Natural killer cell (primary cell): ENCODE results near the gene RFX3. TPM values are rescaled to one million over a fixed set of nuclear protein-coding genes. Genes with fewer than 3 reads are reported as not detected.
A peak's percentile ranks its signal among the peaks of the same experiment; 100 is the strongest.

Experiments used
- ATAC-seq, 3 donors: fragments of 150-1000 bp in 2 of 3; fragments of 200-7000 bp in 1 of 3; cut with Tn5 transposase; 1 replicate in 1 of 3; 2 replicates in 2 of 3; pipeline ENCODE4 v1.10.0; 2021; ENCODE audit warnings: mild to moderate bottlenecking in 2 of 3, moderate library complexity in 2 of 3
- DNase-seq, 2 donors: peaks; one replicate each; pipeline versions ENCODE4 v3.0.0 to v3.0.0-alpha.2; 2013 to 2021; ENCODE audit warnings: mixed read lengths in 1 of 2
- H3K27ac ChIP-seq: one replicate; pipeline ENCODE4 v1.5.1; 2013; ENCODE audit warnings: mild to moderate bottlenecking, low read length
- H3K27me3 ChIP-seq: one replicate; pipeline ENCODE4 v1.6.1; 2013; ENCODE audit warnings: low read length; ENCODE audit not compliant: control insufficient read depth, insufficient read depth
- H3K36me3 ChIP-seq: one replicate; pipeline ENCODE4 v1.6.1; 2013; ENCODE audit warnings: low read length; ENCODE audit not compliant: control insufficient read depth, insufficient read depth
- H3K4me1 ChIP-seq: one replicate; pipeline ENCODE4 v1.6.1; 2013; ENCODE audit warnings: low read length; ENCODE audit not compliant: control insufficient read depth, insufficient read depth
- H3K4me3 ChIP-seq: one replicate; pipeline ENCODE4 v1.5.1; 2013; ENCODE audit warnings: low read length
- H3K9me3 ChIP-seq: one replicate; pipeline ENCODE4 v1.6.1; 2013; ENCODE audit warnings: low read length; ENCODE audit not compliant: control insufficient read depth, insufficient read depth
- H3K27ac Mint-ChIP-seq, 2 donors: one replicate each; pipeline ENCODE4 v1.8.0; 2022; ENCODE audit warnings: mild to moderate bottlenecking in 2 of 2, mixed read lengths in 2 of 2, moderate library complexity in 1 of 2
- H3K27me3 Mint-ChIP-seq, 2 donors: one replicate each; pipeline ENCODE4 v1.8.0; 2022; ENCODE audit warnings: low read depth in 2 of 2, mixed read lengths in 2 of 2
- H3K36me3 Mint-ChIP-seq: one replicate; pipeline ENCODE4 v1.8.0; 2022; ENCODE audit warnings: mixed read lengths
- H3K4me1 Mint-ChIP-seq, 2 donors: one replicate each; pipeline ENCODE4 v1.8.0; 2022; ENCODE audit warnings: mixed read lengths in 2 of 2
- H3K4me3 Mint-ChIP-seq: one replicate; pipeline ENCODE4 v1.8.0; 2022; ENCODE audit warnings: mild to moderate bottlenecking, moderate library complexity, mixed read lengths
- H3K9me3 Mint-ChIP-seq, 2 donors: one replicate each; pipeline ENCODE4 v1.8.0; 2022; ENCODE audit warnings: mixed read lengths in 2 of 2
- CTCF ChIP-seq: fragments of 200-600 bp; IDR thresholded peaks from one replicate; pipeline ENCODE4 v1.8.0; 2022; ENCODE audit warnings: antibody characterized with exemption
- WGBS: methylation state at CpG from one replicate; pipeline ENCODE4 v1.1.7; 2013; ENCODE audit warnings: missing lambda C conversion rate; ENCODE audit not compliant: insufficient coverage; 5-methylcytosine and 5-hydroxymethylcytosine counted together
- intact Hi-C: fragments of 100-400 bp; cut with micrococcal nuclease; formaldehyde crosslinking; loops from one replicate; pipeline ENCODE4 v1.14.2; 2022
- total RNA-seq, 4 donors: library from RNA; stranded (reverse); fragments of 120-200 nt in 1 of 4; gene quantifications; one replicate each; pipeline versions ENCODE4 v1.2.3 to v1.2.4, GENCODE V29; 2013 to 2022

RFX3 gene
- total RNA-seq, 3 donors from 2014 or later (not counting 1 experiment from before 2014, with no cell fraction given), result 24.0 to 30.6 (median 30.0) TPM

DNA sequence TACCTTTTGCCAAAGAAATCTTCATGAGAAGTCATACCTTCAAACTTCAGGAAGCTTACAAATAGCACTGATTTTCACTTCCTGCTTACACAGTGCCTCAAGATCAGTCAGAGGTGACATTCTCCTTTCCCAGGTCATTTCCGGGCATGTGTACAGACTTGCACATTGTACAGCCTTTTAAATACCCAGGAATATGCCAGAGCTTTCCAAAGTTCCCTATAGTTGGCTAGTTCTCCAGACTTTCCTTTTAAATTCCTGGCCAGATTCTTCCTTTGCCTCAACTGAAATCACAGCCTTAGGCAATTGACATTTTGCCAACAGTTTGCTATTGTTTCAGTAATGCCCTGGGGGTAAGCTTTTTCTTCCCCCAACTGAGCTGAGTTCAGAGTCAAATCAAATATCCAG is 47.2 kb downstream of the RFX3 start:
- ATAC-seq, result peak in 1 of 3 donors; percentile 39
- H3K4me1 Mint-ChIP-seq, result peaks cover 31 to 38% of the 10 kb centered on the region in 2 donors
- WGBS, result 49% methylated on average over 1 of the region's 1 CpG

GRCh38 chr9:3477236-3477834 is 48.5 kb downstream of the RFX3 start:
- Histone ChIP-seq H3K36me3 (no peaks in the 10 kb centered on the region), H3K4me1 (no peaks in the 10 kb centered on the region), H3K9me3 (no peaks in the 10 kb centered on the region), H3K27me3 (no peaks in the 10 kb centered on the region), H3K4me3 (peak overlapping the region; percentile 46), H3K27ac (peak overlapping the region; percentile 78)
- no peaks in the 10 kb centered on the region for H3K27me3 Mint-ChIP-seq
- intact Hi-C loops, result loop anchor here (1.0 kb wide), 1 partner anchor 48 kb away; no protein-coding TSS in a partner anchor
- ATAC-seq, result peak; percentile 64 to 73 (median 66)
- 23% methylated on average over 3 of the region's 4 CpGs for WGBS
- peaks cover 14% of the 10 kb centered on the region for H3K36me3 Mint-ChIP-seq
- H3K9me3 Mint-ChIP-seq, result no peaks in the 10 kb centered on the region
- H3K27ac Mint-ChIP-seq, result peak overlapping the region; percentile 95
- peak in 1 of 2 donors; percentile 53 for DNase-seq
- peak overlapping the region; percentile 94 for H3K4me3 Mint-ChIP-seq
- TF ChIP-seq CTCF, result no peak
- peaks cover 37 to 45% of the 10 kb centered on the region in 2 donors for H3K4me1 Mint-ChIP-seq

More for the DNA sequence above, 47.2 kb downstream of the RFX3 start:
- Histone ChIP-seq H3K4me1 (no peaks in the 10 kb centered on the region), H3K36me3 (no peaks in the 10 kb centered on the region), H3K4me3 (no peak overlapping the region), H3K9me3 (no peaks in the 10 kb centered on the region), H3K27me3 (no peaks in the 10 kb centered on the region), H3K27ac (peak overlapping the region; percentile 24)
- Mint-ChIP-seq H3K4me3 (peak overlapping the region; percentile 94), H3K9me3 (no peaks in the 10 kb centered on the region), H3K27me3 (no peaks in the 10 kb centered on the region), H3K36me3 (peaks cover 14% of the 10 kb centered on the region), H3K27ac (peak overlapping the region; percentile 95)
- TF ChIP-seq CTCF, result no peak
- intact Hi-C loops, result no loop called here
- DNase-seq, result peak in 1 of 2 donors; percentile 58

GRCh38 chr9:3475300-3476020 is 50.3 kb downstream of the RFX3 start:
- no peak overlapping the region for H3K27ac ChIP-seq
- TF ChIP-seq CTCF, result no peak
- no peaks in the 10 kb centered on the region for H3K36me3 ChIP-seq
- no peak overlapping the region for H3K4me3 ChIP-seq
- no peak for ATAC-seq
- H3K9me3 Mint-ChIP-seq, result no peaks in the 10 kb centered on the region
- H3K36me3 Mint-ChIP-seq, result peaks cover 14% of the 10 kb centered on the region
- no peak overlapping the region for H3K4me3 Mint-ChIP-seq
- H3K4me1 Mint-ChIP-seq, result peaks cover 37 to 45% of the 10 kb centered on the region in 2 donors
- peak overlapping the region; percentile 11 to 69 for H3K27ac Mint-ChIP-seq
- intact Hi-C loops, result no loop called here
- WGBS, result 85% methylated on average over 13 of the region's 14 CpGs
- H3K4me1 ChIP-seq, result no peaks in the 10 kb centered on the region
- H3K27me3 Mint-ChIP-seq, result no peaks in the 10 kb centered on the region
- H3K27me3 ChIP-seq, result no peaks in the 10 kb centered on the region
- no peaks in the 10 kb centered on the region for H3K9me3 ChIP-seq
- peak in 1 of 2 donors; percentile 34 for DNase-seq
